ENCODE results near the gene AMFR.

The AMFR gene

DNA sequence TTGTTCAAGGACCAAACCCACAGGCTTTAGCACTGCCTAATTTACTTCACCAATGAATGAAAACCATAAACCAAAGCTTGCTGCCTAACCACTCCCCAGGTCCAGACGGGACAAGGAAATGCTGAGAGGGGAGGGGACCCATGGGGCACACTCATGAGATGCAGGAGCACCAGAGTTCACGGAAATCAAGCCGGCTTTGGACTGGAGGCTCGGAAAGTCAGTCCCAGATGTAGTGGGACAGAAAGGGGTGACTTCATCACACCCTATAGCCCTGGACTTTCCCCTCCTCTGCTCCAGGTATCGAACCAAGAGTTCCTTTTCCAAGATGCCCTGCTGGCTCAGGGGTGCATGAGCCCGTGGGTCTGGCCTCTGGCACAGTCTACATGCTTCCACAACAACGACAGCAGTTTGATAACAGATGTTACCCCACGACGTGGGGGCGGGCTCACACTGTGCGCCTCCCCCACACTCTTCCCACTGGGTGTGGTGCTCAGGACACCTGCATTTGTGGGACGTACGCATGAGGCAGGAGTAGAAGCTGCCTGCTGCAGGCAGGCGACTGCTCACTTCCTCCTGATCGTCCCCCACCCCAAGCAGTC is 63.2 kb downstream of the AMFR start:
- no peak for DNase-seq

- no peak for DNase-seq
These were observed 65.0 kb downstream of the AMFR start for GRCh38 chr16:56360117-56361008.

DNA sequence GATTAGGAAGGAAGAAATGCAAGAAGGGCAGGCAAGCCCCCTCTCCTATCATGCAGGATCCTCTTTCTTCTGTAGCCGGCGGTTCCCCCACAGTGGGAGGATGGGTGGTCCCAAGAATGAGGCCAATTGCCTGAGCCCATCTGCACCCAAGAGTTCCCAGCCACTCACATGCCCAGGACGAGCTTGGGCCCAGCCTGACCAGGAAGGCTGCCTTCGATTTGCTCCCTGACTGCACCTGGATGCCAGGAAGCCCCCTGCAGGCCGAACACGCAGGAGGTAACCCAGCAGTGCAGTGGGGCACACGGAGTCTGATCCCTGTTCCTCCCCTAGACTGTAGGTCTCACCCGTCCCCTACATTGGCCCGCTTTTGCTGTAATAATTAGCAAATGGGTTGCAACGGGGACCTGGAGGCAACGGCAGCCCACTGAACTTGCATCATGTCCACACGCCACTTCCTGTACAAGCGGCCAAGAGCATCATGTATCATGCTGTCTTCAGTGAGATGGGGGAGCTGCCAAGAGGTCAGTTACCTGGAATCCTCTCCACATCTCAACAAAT is 67.5 kb downstream of the AMFR start:
- no peak for DNase-seq

DNA sequence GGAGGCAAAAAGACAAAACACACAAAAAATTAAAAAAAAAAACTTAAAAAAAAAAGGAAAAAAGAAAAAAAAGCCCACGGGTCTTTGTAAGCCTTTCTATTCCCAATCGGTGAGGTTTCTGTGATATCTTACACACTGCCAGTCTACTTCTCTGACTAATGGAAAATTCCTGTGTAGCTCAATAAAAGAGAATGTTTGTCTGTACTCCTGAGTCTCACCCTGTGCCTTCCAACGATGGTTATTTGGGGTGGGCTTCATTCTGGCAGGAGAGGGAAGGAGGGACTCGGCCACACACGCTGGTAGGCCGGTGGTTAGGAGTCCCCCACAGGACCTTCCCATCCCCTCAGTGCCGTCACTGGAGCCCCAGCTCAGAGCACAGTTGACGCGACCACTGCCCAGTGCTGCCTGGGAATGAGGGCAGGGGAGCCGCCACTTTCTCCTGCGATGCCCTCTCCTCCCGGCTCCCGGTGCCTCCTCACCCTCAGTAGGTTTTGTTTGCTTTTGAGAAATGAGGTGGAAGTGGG is 68.0 kb downstream of the AMFR start:
- DNase-seq: no peak

DNA sequence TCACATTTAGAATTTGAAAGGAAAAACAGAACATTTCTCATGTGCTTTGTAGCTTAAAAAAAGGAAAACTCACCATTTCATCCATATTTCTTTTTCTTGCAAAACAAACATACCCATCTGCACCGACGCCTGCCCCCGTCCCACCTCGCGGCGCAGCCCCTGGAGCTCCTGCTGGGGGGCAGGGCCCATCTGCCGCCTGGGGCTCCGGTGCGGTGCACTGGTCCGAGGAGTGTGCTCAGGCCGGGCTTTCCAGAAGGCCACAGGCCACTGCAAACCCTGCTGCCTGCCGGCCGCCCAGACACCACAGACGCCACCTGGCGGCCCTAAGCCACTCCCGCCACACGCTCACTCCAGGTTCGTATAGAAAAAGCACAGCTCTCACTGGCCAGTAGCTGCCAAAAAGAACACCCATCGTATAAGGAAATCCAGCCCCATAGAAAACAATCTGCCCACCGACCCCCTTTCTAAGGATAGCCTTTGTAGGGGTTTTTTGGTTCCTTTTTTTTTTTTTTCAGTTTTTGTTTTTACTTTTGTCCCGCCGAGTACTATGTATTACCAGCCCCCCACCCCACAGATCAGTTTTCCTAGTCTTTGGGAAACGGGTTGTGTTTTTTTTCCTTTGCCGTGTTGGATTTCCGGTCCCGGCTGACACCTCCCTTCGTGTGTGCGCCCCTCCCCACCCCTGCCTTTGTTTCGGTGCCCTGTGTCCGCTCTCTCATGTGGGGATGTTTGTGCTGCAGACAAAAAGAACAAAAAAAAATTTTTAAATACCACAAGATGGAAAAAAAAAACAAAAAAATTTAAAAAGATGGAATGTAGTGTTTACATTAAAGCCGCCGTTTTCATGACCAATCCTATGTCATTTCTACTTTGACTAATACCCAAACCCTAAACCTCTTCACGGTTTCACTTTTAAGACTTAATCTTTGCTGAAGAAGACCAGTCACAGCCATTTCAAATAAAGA is 68.8 kb downstream of the AMFR start:
- DNase-seq: peak; percentile 26

GRCh38 chr16:56355786-56356275 is 69.5 kb downstream of the AMFR start:
- DNase-seq: no peak

DNA sequence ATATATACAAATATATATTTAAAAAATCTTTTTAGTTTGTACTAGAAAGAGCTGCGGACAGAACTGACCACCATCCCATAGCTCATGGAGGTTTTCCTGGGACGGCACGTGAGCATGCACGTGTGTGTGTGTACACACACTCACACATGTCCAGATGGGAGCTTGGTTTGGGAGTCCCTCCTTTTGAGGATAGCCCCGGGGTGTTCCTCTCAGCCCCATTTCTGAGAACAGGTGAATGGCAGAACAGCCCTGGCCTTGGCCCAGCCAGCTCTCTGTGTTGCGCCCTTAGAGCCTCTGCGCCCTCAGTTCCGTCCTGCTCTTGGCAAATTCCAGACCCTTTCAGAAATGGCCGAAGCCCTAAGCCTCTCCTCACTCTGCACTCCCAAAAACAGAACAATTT is 70.1 kb downstream of the AMFR start:
- no peak for DNase-seq

DNA sequence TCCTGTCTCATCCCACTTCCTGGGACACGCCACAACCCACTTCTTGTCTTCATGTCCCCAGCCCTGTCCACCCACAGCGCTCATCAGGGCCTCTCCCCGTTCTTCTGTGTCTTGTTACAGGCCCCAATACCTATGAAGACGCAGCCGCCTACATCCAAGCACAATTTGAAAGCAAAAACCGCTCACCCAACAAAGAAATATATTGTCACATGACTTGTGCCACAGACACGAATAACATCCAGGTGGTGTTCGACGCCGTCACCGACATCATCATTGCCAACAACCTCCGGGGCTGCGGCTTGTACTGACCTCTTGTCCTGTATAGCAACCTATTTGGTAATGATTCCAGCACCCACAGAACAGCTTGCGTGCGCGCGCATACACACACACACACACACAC is 70.6 kb downstream of the AMFR start:
- no peak for DNase-seq

- DNase-seq: no peak
These were observed 71.3 kb downstream of the AMFR start for GRCh38 chr16:56354016-56354415.

- no peak for DNase-seq
These were observed 72.1 kb downstream of the AMFR start for GRCh38 chr16:56353054-56353921.

DNA sequence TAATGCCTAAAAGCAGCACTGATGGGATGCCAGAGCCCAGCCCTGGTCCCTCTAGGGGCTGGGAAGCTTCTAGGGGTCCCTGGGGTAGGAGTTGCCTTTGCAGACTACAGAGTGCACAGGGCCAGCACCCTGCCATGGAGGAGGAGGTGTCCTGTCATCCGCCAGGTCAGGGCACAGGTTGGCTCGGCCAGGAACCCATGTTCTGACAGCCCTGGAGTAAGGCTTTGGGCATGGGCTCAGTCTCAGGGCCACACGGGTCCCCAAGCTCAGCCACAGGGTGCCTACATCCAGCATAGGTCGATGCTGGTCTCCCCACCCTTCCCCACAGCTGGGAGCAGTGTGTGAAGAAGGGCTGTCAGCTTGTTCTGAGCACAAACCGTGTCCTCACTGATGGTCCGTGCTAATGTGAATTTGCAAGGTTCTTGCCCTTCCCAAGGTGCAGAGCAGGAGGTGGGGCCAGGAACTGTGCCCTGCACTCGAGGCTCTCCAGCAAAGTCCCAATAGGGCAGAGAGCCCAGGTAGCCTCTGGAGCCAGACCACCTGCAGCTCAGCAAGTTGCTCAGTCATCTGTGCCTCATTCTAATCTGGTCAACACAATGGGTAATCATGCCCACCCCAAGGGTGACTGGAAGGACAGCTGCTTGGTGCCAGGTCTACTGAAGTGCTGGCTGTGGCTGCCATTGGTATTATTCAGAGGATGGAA is 72.8 kb downstream of the AMFR start:
- DNase-seq: no peak

DNA sequence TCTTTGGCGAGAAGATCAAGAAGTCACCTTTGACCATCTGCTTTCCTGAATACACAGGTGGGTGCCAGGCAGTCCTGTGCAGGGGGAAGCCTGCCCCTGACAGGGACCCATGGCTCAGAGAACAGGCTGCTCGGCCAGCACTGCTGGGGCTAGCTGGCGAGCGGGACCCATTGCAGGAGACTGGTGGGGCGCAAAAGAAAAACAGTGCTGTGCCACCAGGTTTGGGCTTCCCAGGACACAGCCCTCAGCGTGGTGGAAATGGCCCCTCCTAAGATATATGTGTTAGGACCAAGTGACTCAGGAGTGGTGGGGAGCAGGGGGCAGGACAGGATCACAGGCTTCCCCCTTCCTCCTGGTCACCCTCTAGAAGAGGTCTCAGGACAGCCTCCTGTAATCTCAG is 73.9 kb downstream of the AMFR start:
- DNase-seq: no peak

DNA sequence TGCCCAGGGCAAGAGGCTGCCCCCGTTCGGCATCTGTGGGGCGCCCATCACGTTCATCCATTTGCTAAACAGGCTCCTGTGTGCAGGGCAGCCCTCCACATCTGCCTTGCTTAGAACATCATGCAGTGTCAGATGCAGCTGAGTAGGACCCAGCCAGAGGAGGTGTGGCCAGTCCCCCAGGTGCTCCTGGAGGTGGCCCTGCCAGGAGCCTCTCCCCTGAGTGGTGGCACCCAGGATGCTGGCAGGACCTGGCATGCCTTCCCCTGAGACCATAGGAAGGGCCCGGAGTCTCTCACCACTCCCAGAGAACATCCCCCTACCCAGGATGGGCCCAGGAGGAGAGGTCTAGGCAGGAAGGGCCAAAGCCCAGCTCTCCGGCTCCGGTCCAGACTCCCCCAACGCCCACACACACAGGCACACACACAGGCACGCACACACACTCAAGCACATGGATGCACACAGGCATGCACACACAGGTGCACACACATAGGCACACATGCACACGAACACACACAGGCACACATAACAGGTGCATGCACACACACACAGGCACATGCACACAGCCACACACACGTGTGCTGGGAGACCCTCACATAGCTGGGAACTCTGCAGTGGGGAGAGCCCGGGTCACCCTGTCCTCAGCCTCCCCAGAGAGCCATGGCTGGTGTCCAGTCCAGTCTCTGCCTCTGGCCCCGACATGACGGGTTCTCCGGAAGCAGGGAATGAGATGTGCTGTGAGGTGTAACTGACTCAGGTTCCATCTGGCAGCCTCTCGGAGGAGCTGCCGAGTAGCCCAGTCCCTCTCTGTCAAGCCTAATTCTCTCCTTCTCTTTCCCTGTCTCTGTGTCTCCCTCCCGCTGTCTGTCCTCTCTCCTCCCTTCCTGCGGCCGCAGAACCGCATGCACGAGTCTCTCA is 74.6 kb downstream of the AMFR start:
- DNase-seq: no peak

GRCh38 chr16:56349711-56350161 is 75.6 kb downstream of the AMFR start:
- no peak for DNase-seq

- no peak for DNase-seq
These were observed 76.3 kb downstream of the AMFR start for GRCh38 chr16:56349086-56349415.

DNA sequence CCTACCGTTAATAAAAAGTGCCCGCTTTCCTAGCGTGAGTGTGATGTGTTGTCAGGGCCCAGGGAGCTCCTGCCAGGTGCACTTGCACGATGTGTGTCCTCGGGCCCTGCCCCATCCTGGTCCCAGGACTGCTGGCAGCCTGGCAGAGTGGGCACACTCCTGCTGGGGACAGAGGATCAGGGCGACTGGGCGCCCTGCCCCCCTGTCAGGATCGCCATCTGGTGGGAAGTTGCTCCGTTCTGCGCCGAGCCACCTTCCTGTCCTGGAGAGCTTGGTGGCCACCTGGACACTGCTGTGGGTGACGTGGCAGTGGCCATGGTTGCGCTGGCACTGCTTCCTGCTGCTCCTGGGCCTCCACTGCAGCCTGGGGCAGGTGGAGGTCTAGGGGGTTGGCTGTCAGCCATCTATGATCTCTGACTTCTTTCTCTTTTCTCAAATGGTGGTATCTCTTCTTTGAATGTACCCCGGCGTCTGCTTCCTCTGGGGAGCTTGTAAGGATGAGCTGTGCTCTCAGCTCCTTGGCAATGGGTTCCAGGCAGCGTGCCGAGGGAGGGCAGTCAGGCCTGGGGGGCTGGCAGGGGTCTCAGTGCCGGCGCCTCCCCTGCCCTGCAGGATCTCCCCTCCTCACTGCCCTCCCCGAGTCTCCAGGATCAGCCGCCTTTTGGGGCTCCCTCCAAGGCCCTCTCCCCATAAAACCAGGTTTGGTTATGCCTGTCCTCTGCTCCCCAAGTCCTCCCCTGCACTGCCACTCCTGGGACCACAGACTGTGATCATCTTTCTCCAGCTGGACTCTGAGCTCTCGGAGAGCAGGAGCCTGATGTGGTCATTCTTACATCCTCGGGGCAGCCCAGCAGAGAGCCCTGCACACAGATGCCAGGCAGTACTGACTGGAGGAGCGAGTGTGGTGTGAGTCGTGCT is 76.9 kb downstream of the AMFR start:
- peak; percentile 62 for DNase-seq

DNA sequence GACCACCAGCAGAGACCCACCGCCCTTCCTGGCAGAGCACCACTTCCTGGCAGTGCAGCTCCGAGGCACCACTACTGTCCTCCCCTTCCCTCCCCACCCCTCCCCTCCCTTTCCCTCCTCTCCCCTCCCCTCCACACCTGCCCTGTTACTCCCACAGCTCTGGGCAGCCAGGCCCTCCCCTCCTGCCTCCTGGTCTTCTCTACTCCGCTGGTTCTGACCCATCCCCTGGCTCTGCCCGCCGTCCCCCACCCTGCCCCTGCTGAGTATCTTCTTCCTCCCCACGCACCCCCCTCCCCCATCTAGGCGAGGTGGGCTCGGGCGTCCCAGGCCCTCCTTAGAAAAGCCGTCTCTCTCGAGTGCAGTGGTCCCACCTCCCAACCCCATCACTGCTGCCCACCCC is 77.7 kb downstream of the AMFR start:
- no peak for DNase-seq

DNA sequence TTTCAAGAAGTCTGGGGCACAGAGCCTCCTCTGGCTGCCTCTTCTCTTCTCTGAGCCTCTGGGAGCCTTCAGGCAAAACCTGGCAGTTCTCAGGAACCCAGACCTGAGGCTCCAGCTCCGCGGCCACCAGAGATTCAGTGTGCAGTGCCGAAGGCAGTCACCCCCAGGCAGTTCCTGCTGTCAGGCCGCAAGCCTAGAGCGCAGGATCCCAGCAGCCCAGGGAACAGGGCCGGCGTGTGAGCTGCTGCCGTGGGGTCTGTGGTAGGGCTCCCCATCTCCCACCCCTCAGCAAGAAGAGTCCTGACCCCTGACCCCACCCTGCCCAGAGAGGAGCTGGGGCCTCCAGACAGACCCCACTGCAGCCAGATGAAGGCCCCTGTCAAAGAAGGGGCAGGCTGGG is 78.2 kb downstream of the AMFR start:
- no peak for DNase-seq

All from NCI-H1694 treated with DMSO at 0.1 percent for 48 hours (cell line).